ENCODE measurements around the gene RPL36AL.
"Not testable (repeated sequence)": the region's sequence is repeated elsewhere in the genome, so short reads cannot be mapped to it uniquely, and the experiment has no call there.

RPL36AL gene

DNA sequence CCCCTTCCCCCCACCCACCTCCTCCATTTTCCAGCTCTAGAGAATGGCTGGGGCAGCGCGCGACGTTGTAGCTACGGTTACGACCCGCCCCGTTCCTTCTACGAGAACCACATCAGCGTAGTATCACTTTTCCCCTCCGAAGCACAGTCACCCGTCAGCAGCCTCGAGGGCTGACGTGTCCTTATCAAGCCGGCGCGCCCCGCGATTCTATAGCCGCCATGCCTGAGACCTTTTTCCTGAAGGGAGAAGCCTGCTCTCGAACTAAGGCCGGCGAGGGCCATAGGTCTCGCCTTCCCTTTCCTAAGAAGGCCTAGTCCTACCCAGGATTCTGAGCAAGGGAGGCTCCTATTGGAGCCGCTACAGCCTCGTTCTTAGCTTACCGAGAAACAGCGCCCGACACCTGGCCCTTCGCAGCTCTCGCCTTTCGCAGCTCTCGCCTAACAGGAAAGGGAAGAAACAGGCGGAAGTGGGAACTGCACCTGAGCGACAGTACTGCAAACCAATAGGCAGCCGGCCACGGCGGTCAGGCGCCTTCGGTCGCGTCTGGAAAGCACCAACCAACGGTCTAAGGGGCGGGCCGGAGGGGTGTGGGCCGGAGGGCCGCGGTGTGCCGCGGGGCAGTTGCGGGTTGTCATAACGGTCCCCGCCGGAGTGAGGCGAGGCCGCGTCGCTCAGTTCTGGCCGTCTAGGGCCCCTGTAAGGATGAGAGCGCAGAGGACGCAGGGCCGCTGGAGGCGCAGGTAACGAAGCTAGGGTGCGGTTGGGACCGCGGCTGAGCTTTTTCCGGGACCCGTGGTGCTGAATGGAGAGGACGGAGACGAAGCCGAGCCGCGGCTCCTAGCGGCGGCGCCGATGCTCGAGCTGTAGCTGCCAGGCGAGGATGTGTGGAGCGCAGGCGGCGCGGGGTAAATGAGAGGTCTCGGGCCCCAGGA, at the start of gene RPL36AL, which contains the start of gene MGAT2:
TSS of gene RPL36AL (minus strand) at position 445 of the 932 bp plus-strand sequence. CDS start 1,522 bp downstream, outside the sequence.
TSS of gene MGAT2 (plus strand) at position 618 of the 932 bp plus-strand sequence. CDS start 470 bp downstream, outside the sequence.
- DNase-seq (ENCODE audit: low read depth), result peak; percentile 98
- peak within 1 kb of the TSS; percentile 63 for H3K4me3 ChIP-seq (ENCODE audit: control insufficient read depth, low read depth, low read length)
- TF ChIP-seq, protein P1, sequence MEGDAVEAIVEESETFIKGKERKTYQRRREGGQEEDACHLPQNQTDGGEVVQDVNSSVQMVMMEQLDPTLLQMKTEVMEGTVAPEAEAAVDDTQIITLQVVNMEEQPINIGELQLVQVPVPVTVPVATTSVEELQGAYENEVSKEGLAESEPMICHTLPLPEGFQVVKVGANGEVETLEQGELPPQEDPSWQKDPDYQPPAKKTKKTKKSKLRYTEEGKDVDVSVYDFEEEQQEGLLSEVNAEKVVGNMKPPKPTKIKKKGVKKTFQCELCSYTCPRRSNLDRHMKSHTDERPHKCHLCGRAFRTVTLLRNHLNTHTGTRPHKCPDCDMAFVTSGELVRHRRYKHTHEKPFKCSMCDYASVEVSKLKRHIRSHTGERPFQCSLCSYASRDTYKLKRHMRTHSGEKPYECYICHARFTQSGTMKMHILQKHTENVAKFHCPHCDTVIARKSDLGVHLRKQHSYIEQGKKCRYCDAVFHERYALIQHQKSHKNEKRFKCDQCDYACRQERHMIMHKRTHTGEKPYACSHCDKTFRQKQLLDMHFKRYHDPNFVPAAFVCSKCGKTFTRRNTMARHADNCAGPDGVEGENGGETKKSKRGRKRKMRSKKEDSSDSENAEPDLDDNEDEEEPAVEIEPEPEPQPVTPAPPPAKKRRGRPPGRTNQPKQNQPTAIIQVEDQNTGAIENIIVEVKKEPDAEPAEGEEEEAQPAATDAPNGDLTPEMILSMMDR (IDR thresholded peaks at IDR 0.05; ENCODE audit: control insufficient read depth, insufficient read depth, low read depth, low read length, missing control alignments), result peak; percentile 28

DNA sequence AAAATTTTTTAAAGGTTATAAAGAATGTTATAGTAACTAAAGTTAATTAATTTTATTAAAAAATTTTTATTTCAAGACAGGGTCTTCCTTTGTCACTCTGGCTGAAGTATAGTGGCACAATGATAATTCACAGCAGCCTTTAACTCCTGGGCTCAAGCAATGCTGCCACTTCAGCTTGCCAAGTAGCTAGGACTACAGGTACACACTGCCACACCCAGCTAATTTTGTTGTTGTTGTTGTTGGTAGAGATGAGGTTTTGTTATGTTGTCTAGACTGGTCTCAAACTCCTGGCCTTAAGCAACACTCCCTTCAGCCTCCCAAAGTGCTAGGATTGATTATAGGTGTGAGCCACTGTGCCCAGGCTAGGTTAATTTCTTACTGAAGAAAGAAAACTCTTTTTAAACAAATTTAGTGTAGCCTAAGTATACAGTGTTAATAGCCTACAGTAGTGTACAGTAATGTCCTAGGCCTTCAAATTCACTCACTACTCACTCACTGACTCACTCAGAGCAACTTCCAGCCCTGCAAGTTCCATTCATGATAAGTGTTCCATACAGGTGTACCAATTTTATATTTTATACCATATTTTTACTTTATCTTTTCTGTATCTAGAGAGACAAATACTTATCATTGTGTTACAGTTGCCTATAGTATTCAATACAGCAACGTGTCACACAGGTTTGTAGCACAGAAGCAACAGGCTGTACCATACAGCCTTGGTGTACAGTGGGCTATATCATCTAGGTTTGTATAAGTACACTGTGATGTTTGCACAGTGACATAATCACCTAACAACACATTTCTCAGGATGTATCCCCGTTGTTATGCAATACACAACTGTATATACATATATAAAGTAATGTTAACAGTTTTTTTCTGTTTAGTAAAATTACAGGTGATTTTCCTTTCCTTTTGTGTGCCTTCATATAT, 39.4 kb upstream of the RPL36AL start:
- TF ChIP-seq, protein P1 (IDR thresholded peaks at IDR 0.05; ENCODE audit: control insufficient read depth, insufficient read depth, low read depth, low read length, missing control alignments), result no peak
- H3K4me3 ChIP-seq (ENCODE audit: control insufficient read depth, low read depth, low read length), result no peak overlapping the region
- no peak for DNase-seq (ENCODE audit: low read depth)

DNA sequence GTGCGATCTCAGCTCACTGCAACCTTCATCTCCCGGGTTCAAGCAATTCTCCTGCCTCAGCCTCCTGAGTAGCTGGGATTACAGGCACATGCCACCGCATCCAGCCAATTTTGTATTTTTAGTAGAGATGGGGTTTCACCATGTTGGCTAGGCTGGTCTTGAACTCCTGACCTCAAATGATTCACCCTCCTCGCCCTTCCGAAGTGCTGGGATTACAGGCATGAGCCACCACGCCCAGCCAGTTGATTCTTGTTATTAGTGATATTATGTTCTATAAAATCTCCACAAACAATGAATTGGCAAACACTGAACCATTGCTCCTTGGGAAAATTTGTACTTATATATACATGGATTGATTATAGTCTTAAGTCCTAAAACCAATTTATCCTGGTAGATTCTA, 37.1 kb upstream of the RPL36AL start:
- not testable (repeated sequence) for DNase-seq (ENCODE audit: low read depth); H3K4me3 ChIP-seq (ENCODE audit: control insufficient read depth, low read depth, low read length)

DNA sequence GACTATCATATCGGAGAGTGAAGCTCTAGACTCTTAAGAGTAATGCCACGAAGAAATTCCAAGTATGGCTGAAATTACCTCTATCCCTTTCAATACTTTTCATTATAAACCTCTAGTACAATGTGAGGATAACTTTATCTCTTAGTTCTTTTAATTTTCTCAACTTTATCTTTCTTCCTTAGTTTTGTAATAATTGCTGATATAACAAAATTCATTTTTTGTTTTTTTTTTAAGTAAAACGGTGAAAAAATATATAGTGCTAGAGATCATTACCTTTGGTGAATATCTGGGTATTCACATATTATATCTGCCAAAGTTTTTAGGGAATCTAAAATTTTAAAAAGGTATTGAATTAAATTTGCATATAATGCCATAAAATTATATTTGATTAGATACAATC, 34.1 kb upstream of the RPL36AL start:
- no peak for DNase-seq (ENCODE audit: low read depth)
- TF ChIP-seq, protein P1 (IDR thresholded peaks at IDR 0.05; ENCODE audit: control insufficient read depth, insufficient read depth, low read depth, low read length, missing control alignments), result no peak
- no peak overlapping the region for H3K4me3 ChIP-seq (ENCODE audit: control insufficient read depth, low read depth, low read length)

DNA sequence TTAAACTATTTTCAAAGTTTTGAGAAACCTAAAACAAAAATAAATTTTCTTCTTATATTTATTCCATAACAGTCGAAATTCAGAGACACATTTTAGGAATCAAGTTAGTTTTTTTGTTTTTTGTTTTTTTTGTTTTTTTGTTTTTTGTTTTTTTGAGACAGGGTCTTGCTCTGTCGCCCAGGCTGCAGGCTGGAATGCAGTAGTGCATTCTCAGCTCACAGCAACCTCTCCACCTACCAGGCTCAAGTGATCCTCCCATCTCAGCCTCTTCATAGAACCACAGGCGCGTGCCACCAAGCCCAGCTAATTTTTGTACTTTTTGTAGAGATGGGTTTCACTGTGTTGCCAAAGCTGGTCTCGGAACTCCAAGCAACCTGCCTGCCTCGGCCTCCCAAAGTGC, 33.1 kb upstream of the RPL36AL start:
- TF ChIP-seq, protein P1 (IDR thresholded peaks at IDR 0.05; ENCODE audit: control insufficient read depth, insufficient read depth, low read depth, low read length, missing control alignments), result no peak
- no peak for DNase-seq (ENCODE audit: low read depth)
- no peak overlapping the region for H3K4me3 ChIP-seq (ENCODE audit: control insufficient read depth, low read depth, low read length)

DNA sequence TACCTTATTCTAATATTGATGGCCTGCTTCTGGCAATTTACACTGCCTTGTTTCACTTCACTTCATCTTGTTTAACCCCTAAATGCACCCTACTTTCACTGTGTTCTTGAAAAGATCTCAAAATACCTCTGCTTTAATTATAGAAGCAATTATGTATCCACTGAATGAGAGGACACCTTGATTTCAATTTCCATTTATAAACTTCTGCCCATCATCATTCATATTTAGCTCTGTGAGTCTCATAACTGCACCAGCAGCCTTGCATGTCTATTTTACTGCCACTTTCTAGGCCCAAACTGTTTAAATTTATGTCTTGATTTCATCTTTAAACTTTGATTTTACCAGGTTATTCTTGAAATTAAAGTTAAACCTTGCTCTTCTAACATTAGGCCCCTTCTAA, 21.7 kb upstream of the RPL36AL start:
- no peak overlapping the region for H3K4me3 ChIP-seq (ENCODE audit: control insufficient read depth, low read depth, low read length)
- DNase-seq (ENCODE audit: low read depth), result no peak
- TF ChIP-seq, protein P1 (IDR thresholded peaks at IDR 0.05; ENCODE audit: control insufficient read depth, insufficient read depth, low read depth, low read length, missing control alignments), result no peak

Data from AG09309 (cell line).